ENCODE data around the gene PHF1.

DNA sequence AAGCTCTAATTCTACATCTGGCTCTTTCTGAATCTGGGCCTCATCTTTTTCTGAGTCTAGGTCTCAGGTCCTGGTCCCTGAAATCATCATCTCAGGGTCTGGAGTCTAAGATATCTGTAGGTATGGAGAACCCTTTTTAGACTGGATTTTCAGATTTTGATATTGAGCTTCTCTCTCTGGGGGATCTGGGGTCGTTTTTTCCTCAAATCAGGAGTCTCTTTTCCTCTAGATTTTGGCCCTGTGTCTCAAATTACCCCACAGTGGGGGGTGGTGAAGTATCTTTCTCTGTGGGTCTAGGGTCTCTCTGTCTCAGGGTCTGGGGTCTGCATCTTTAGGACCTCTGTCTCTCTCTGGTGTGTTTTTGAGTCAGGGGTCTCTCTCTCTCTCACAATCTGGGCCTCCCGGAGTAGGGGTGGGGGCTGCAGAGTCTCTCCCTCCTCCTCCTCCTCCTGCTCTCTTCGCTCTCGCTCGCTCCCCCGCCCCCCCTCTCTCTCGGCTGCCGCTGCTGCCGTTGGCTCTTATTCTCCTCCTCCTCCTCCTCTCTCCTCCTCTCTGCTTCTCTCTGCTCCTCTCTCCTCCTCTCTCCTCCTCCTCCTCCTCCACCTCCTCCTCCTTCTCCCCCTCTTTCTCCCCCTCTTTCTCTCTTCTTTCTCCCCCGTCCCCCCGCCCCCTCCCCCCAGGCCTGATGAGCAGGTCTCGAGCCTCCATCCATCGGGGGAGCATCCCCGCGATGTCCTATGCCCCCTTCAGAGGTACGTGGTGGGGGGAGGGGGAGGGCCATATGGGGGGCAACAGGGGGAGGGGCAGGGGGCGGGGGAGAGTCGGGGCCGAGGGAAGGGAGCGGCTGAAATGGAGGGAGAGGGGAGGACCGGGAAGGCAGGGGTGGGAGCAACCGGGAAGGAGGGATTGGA is 9.0 kb downstream of the PHF1 start, which contains the start of gene SYNGAP1:
- TF ChIP-seq, protein P1, sequence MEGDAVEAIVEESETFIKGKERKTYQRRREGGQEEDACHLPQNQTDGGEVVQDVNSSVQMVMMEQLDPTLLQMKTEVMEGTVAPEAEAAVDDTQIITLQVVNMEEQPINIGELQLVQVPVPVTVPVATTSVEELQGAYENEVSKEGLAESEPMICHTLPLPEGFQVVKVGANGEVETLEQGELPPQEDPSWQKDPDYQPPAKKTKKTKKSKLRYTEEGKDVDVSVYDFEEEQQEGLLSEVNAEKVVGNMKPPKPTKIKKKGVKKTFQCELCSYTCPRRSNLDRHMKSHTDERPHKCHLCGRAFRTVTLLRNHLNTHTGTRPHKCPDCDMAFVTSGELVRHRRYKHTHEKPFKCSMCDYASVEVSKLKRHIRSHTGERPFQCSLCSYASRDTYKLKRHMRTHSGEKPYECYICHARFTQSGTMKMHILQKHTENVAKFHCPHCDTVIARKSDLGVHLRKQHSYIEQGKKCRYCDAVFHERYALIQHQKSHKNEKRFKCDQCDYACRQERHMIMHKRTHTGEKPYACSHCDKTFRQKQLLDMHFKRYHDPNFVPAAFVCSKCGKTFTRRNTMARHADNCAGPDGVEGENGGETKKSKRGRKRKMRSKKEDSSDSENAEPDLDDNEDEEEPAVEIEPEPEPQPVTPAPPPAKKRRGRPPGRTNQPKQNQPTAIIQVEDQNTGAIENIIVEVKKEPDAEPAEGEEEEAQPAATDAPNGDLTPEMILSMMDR (IDR thresholded peaks at IDR 0.05; ENCODE audit: low read depth, low read length): no peak
- no peak for TF ChIP-seq EZH2phosphoT487 (IDR thresholded peaks at IDR 0.05; ENCODE audit: low read depth)

Measured in OCI-LY3 (cell line).